ENCODE measurements around the gene GSG1L2.
"Not testable (repeated sequence)": the region's sequence is repeated elsewhere in the genome, so short reads cannot be mapped to it uniquely, and the experiment has no call there.

Gene GSG1L2

GRCh38 chr17:9790889-9791876, 30.7 kb downstream of the GSG1L2 start, which contains the start of gene DHRS7C:
TSS of gene DHRS7C (minus strand) at chr17:9791592. CDS start at chr17:9791284, 308 bp downstream.
- in situ Hi-C loops (cut with MboI; ENCODE audit: low sequenced_read_pairs): no loop called here

- in situ Hi-C loops (cut with MboI; ENCODE audit: low sequenced_read_pairs): no loop called here
Observed at GRCh38 chr17:9790316-9790715, 31.6 kb downstream of the GSG1L2 start.

GRCh38 chr17:9788601-9789000, 33.3 kb downstream of the GSG1L2 start:
- in situ Hi-C loops (cut with MboI; ENCODE audit: low sequenced_read_pairs): no loop called here

GRCh38 chr17:9784544-9784943, 37.3 kb downstream of the GSG1L2 start:
- in situ Hi-C loops (cut with MboI; ENCODE audit: low sequenced_read_pairs): no loop called here

GRCh38 chr17:9783465-9783864, 38.4 kb downstream of the GSG1L2 start:
- in situ Hi-C loops (cut with MboI; ENCODE audit: low sequenced_read_pairs): not testable (repeated sequence)

GRCh38 chr17:9783050-9783449, 38.8 kb downstream of the GSG1L2 start:
- in situ Hi-C loops (cut with MboI; ENCODE audit: low sequenced_read_pairs): no loop called here

- in situ Hi-C loops (cut with MboI; ENCODE audit: low sequenced_read_pairs): no loop called here
Observed at GRCh38 chr17:9780552-9780951, 41.3 kb downstream of the GSG1L2 start.

GRCh38 chr17:9776911-9777310, 45.0 kb downstream of the GSG1L2 start:
- in situ Hi-C loops (cut with MboI; ENCODE audit: low sequenced_read_pairs): no loop called here

GRCh38 chr17:9772658-9773057, 49.2 kb downstream of the GSG1L2 start:
- in situ Hi-C loops (cut with MboI; ENCODE audit: low sequenced_read_pairs): no loop called here

- in situ Hi-C loops (cut with MboI; ENCODE audit: low sequenced_read_pairs): no loop called here
Observed at GRCh38 chr17:9771465-9771864, 50.4 kb downstream of the GSG1L2 start.

GRCh38 chr17:9769036-9769695, 52.7 kb downstream of the GSG1L2 start:
- in situ Hi-C loops (cut with MboI; ENCODE audit: low sequenced_read_pairs): no loop called here

GRCh38 chr17:9768381-9768934, 53.4 kb downstream of the GSG1L2 start:
- in situ Hi-C loops (cut with MboI; ENCODE audit: low sequenced_read_pairs): no loop called here

GRCh38 chr17:9767432-9767991, 54.4 kb downstream of the GSG1L2 start:
- in situ Hi-C loops (cut with MboI; ENCODE audit: low sequenced_read_pairs): no loop called here

GRCh38 chr17:9766970-9767369, 54.9 kb downstream of the GSG1L2 start:
- in situ Hi-C loops (cut with MboI; ENCODE audit: low sequenced_read_pairs): no loop called here

- in situ Hi-C loops (cut with MboI; ENCODE audit: low sequenced_read_pairs): no loop called here
Observed at GRCh38 chr17:9765322-9765721, 56.6 kb downstream of the GSG1L2 start.

- in situ Hi-C loops (cut with MboI; ENCODE audit: low sequenced_read_pairs): no loop called here
Observed at GRCh38 chr17:9763643-9764042, 58.2 kb downstream of the GSG1L2 start.

GRCh38 chr17:9760266-9760665, 61.6 kb downstream of the GSG1L2 start:
- in situ Hi-C loops (cut with MboI; ENCODE audit: low sequenced_read_pairs): no loop called here

GRCh38 chr17:9755083-9755482, 66.8 kb downstream of the GSG1L2 start:
- in situ Hi-C loops (cut with MboI; ENCODE audit: low sequenced_read_pairs): no loop called here

Measured in hTERT RPE-1 (cell line).